ENCODE results near the gene XPR1.

The XPR1 gene

GRCh38 chr1:180845352-180845751 is 213.5 kb downstream of the XPR1 start:
- TF ChIP-seq CEBPB (IDR thresholded peaks at IDR 0.05), result no peak
- no peak for TF ChIP-seq CREB1 (IDR thresholded peaks at IDR 0.05; ENCODE audit: low read depth)
- TF ChIP-seq EP300 (IDR thresholded peaks at IDR 0.05; ENCODE audit: borderline replicate concordance), result no peak
- no peak for TF ChIP-seq RAD21 (IDR thresholded peaks at IDR 0.05; ENCODE audit: low read depth)
- TF ChIP-seq ZBTB7A (IDR thresholded peaks at IDR 0.05; ENCODE audit: low read depth), result no peak
- no peak for TF ChIP-seq USF1 (IDR thresholded peaks at IDR 0.05)
- TF ChIP-seq YY1 (IDR thresholded peaks at IDR 0.05; ENCODE audit: low read depth), result no peak
- TF ChIP-seq TEAD4 (IDR thresholded peaks at IDR 0.05), result no peak
- no peak for TF ChIP-seq FOXM1 (IDR thresholded peaks at IDR 0.05; ENCODE audit: borderline replicate concordance, low read depth)
- no peak for TF ChIP-seq TCF12 (IDR thresholded peaks at IDR 0.05; ENCODE audit: low read depth)
- no peak for TF ChIP-seq MAX (IDR thresholded peaks at IDR 0.05)
- TF ChIP-seq REST (IDR thresholded peaks at IDR 0.05; ENCODE audit: low read depth), result no peak
- TF ChIP-seq NFIC (IDR thresholded peaks at IDR 0.05), result no peak

- no peak for TF ChIP-seq CREB1 (IDR thresholded peaks at IDR 0.05; ENCODE audit: low read depth)
- no peak for TF ChIP-seq EGR1 (IDR thresholded peaks at IDR 0.05)
- no peak for TF ChIP-seq CEBPB (IDR thresholded peaks at IDR 0.05)
Measured at GRCh38 chr1:180848191-180848590, 216.4 kb downstream of the XPR1 start.

GRCh38 chr1:180849031-180849775 is 217.4 kb downstream of the XPR1 start:
- TF ChIP-seq USF1 (IDR thresholded peaks at IDR 0.05) (0 out of 2 replicates have a peak, but pooled peaks have one; percentile 41), ZBTB7A (IDR thresholded peaks at IDR 0.05; ENCODE audit: low read depth) (no peak), CEBPB (IDR thresholded peaks at IDR 0.05) (0 out of 2 replicates have a peak, but pooled peaks have one; percentile 6)

GRCh38 chr1:180851995-180852887 is 220.4 kb downstream of the XPR1 start:
- TF ChIP-seq USF1 (IDR thresholded peaks at IDR 0.05) (no peak), YY1 (IDR thresholded peaks at IDR 0.05; ENCODE audit: low read depth) (no peak), TEAD4 (IDR thresholded peaks at IDR 0.05) (no peak), TAF1 (IDR thresholded peaks at IDR 0.05; ENCODE audit: low read depth) (no peak), MAX (IDR thresholded peaks at IDR 0.05) (no peak)

- TF ChIP-seq EGR1 (IDR thresholded peaks at IDR 0.05) (no peak), REST (IDR thresholded peaks at IDR 0.05; ENCODE audit: low read depth) (no peak), TAF1 (IDR thresholded peaks at IDR 0.05; ENCODE audit: low read depth) (no peak), FOXM1 (IDR thresholded peaks at IDR 0.05; ENCODE audit: borderline replicate concordance, low read depth) (no peak), RAD21 (IDR thresholded peaks at IDR 0.05; ENCODE audit: low read depth) (no peak), CREB1 (IDR thresholded peaks at IDR 0.05; ENCODE audit: low read depth) (no peak), TEAD4 (IDR thresholded peaks at IDR 0.05) (no peak)
Measured at GRCh38 chr1:180854001-180854400, 222.2 kb downstream of the XPR1 start.

- TF ChIP-seq CEBPB (IDR thresholded peaks at IDR 0.05) (no peak), NFIC (IDR thresholded peaks at IDR 0.05) (no peak), MAX (IDR thresholded peaks at IDR 0.05) (no peak)
Measured at GRCh38 chr1:180854456-180854855, 222.6 kb downstream of the XPR1 start.

All from Ishikawa (cell line).